ENCODE data around the gene CD244.
"Not testable (repeated sequence)": the region's sequence is repeated elsewhere in the genome, so short reads cannot be mapped to it uniquely, and the experiment has no call there.

Gene CD244

GRCh38 chr1:160862203-160863060 lies at the start of gene CD244:
CD244 (minus strand) TSS chr1:160862887; CDS start chr1:160862677, 210 bp downstream.
- Histone ChIP-seq H3K4me3 (no peak within 1 kb of the TSS), H3K27me3 (no peaks in the 10 kb centered on the region), H3K9me3 (no peaks in the 10 kb centered on the region), H3K9ac (peak within 1 kb of the TSS; percentile 48; the same call in 1 of the 2 replicates), H3K4me1 (peaks cover 39% of the 10 kb centered on the region), H4K20me1 (no peaks in the 10 kb centered on the region), H3K4me2 (peak within 1 kb of the TSS; percentile 79), H3K36me3 (no peaks in the 10 kb centered on the region), H3K27ac (peak within 1 kb of the TSS; percentile 48; the same call in 1 of the 2 replicates)
- TF ChIP-seq Cebpa-rat (IDR thresholded peaks at IDR 0.05) = no peak

- no peaks in the 10 kb centered on the region for H4K20me1 ChIP-seq
- no peak for TF ChIP-seq Cebpa-rat (IDR thresholded peaks at IDR 0.05)
- no peaks in the 10 kb centered on the region for H3K36me3 ChIP-seq
- peaks cover 12% of the 10 kb centered on the region for H3K9me3 ChIP-seq
- no peak overlapping the region for H3K27ac ChIP-seq
- no peak overlapping the region for H3K4me2 ChIP-seq
- no peak overlapping the region for H3K4me3 ChIP-seq
- 0 out of 2 replicates have a peak, but pooled peaks cover 7% of the 10 kb centered on the region for H3K4me1 ChIP-seq
- no peak overlapping the region for H3K9ac ChIP-seq
- no peaks in the 10 kb centered on the region for H3K27me3 ChIP-seq
Measured at GRCh38 chr1:160911925-160912324, 49.2 kb upstream of the CD244 start.

- TF ChIP-seq Cebpa-rat (IDR thresholded peaks at IDR 0.05) = no peak
- peaks cover 12% of the 10 kb centered on the region for H3K9me3 ChIP-seq
- no peaks in the 10 kb centered on the region for H4K20me1 ChIP-seq
- no peak overlapping the region for H3K4me2 ChIP-seq
- no peak overlapping the region for H3K9ac ChIP-seq
- no peak overlapping the region for H3K27ac ChIP-seq
- 0 out of 2 replicates have a peak, but pooled peaks cover 7% of the 10 kb centered on the region for H3K4me1 ChIP-seq
- no peak overlapping the region for H3K4me3 ChIP-seq
- no peaks in the 10 kb centered on the region for H3K36me3 ChIP-seq
- H3K27me3 ChIP-seq = no peaks in the 10 kb centered on the region
Measured at GRCh38 chr1:160911441-160911840, 48.8 kb upstream of the CD244 start.

GRCh38 chr1:160910170-160910750 lies 47.6 kb upstream of the CD244 start:
- no peak for TF ChIP-seq Cebpa-rat (IDR thresholded peaks at IDR 0.05)
- H3K9me3 ChIP-seq = peaks cover 12% of the 10 kb centered on the region
- no peaks in the 10 kb centered on the region for H3K36me3 ChIP-seq
- H3K4me3 ChIP-seq = no peak overlapping the region
- no peaks in the 10 kb centered on the region for H3K27me3 ChIP-seq
- no peaks in the 10 kb centered on the region for H4K20me1 ChIP-seq
- H3K4me2 ChIP-seq = peak overlapping the region; percentile 31
- H3K9ac ChIP-seq = no peak overlapping the region
- no peak overlapping the region for H3K27ac ChIP-seq
- H3K4me1 ChIP-seq = 0 out of 2 replicates have a peak, but pooled peaks cover 7% of the 10 kb centered on the region

- no peak for TF ChIP-seq Cebpa-rat (IDR thresholded peaks at IDR 0.05)
- Histone ChIP-seq H3K36me3 (no peaks in the 10 kb centered on the region), H4K20me1 (no peaks in the 10 kb centered on the region), H3K4me3 (no peak overlapping the region), H3K4me1 (0 out of 2 replicates have a peak, but pooled peaks cover 7% of the 10 kb centered on the region), H3K27me3 (no peaks in the 10 kb centered on the region), H3K27ac (no peak overlapping the region), H3K9ac (no peak overlapping the region), H3K9me3 (peaks cover 12% of the 10 kb centered on the region), H3K4me2 (no peak overlapping the region)
Measured at GRCh38 chr1:160907976-160908375, 45.3 kb upstream of the CD244 start.

- H3K27ac ChIP-seq = no peak overlapping the region
- no peak for TF ChIP-seq Cebpa-rat (IDR thresholded peaks at IDR 0.05)
- H3K4me2 ChIP-seq = no peak overlapping the region
- no peaks in the 10 kb centered on the region for H4K20me1 ChIP-seq
- H3K4me3 ChIP-seq = no peak overlapping the region
- 0 out of 2 replicates have a peak, but pooled peaks cover 7% of the 10 kb centered on the region for H3K4me1 ChIP-seq
- H3K36me3 ChIP-seq = no peaks in the 10 kb centered on the region
- peaks cover 7% of the 10 kb centered on the region for H3K9me3 ChIP-seq
- H3K27me3 ChIP-seq = no peaks in the 10 kb centered on the region
- no peak overlapping the region for H3K9ac ChIP-seq
Measured at GRCh38 chr1:160905617-160905989, 42.9 kb upstream of the CD244 start.

- Histone ChIP-seq H4K20me1 (no peaks in the 10 kb centered on the region), H3K4me2 (no peak overlapping the region), H3K27me3 (no peaks in the 10 kb centered on the region), H3K9ac (no peak overlapping the region), H3K4me3 (no peak overlapping the region), H3K36me3 (no peaks in the 10 kb centered on the region), H3K4me1 (0 out of 2 replicates have a peak, but pooled peaks cover 6% of the 10 kb centered on the region), H3K27ac (no peak overlapping the region), H3K9me3 (peaks cover 1% of the 10 kb centered on the region)
- no peak for TF ChIP-seq Cebpa-rat (IDR thresholded peaks at IDR 0.05)
Measured at GRCh38 chr1:160904783-160905616, 42.3 kb upstream of the CD244 start.

- H4K20me1 ChIP-seq, H3K4me2 ChIP-seq, H3K27ac ChIP-seq, H3K27me3 ChIP-seq, H3K4me3 ChIP-seq, H3K4me1 ChIP-seq, H3K9ac ChIP-seq, H3K36me3 ChIP-seq, H3K9me3 ChIP-seq: not testable (repeated sequence)
Measured at GRCh38 chr1:160902251-160902650, 39.6 kb upstream of the CD244 start.

GRCh38 chr1:160901768-160902167 lies 39.1 kb upstream of the CD244 start:
- Histone ChIP-seq H3K27me3 (no peaks in the 10 kb centered on the region), H3K27ac (no peak overlapping the region), H3K4me1 (no peaks in the 10 kb centered on the region), H3K9ac (no peak overlapping the region), H3K9me3 (no peaks in the 10 kb centered on the region), H3K4me3 (no peak overlapping the region), H3K4me2 (no peak overlapping the region), H4K20me1 (no peaks in the 10 kb centered on the region), H3K36me3 (no peaks in the 10 kb centered on the region)
- TF ChIP-seq Cebpa-rat (IDR thresholded peaks at IDR 0.05) = no peak

- H3K4me3 ChIP-seq, H3K27ac ChIP-seq, H4K20me1 ChIP-seq, H3K9ac ChIP-seq, H3K4me1 ChIP-seq, H3K27me3 ChIP-seq, H3K9me3 ChIP-seq, H3K4me2 ChIP-seq, H3K36me3 ChIP-seq: not testable (repeated sequence)
Measured at GRCh38 chr1:160900683-160901082, 38.0 kb upstream of the CD244 start.

GRCh38 chr1:160894368-160895135 lies 31.9 kb upstream of the CD244 start:
- not testable (repeated sequence) for H3K27me3 ChIP-seq, H4K20me1 ChIP-seq, H3K27ac ChIP-seq

More at GRCh38 chr1:160894368-160895135, 31.9 kb upstream of the CD244 start:
- not testable (repeated sequence) for H3K4me2 ChIP-seq, H3K4me3 ChIP-seq, H3K4me1 ChIP-seq, H3K36me3 ChIP-seq, H3K9ac ChIP-seq
- peaks cover 20% of the 10 kb centered on the region for H3K9me3 ChIP-seq

Data from BLaER1 (cell line).